H1 (cell line): ENCODE measurements around the gene SYNJ2.

ENCODE experiments used
- EGR1 ChIP-seq: IDR thresholded peaks from 2 replicates; pipeline ENCODE4 v1.6.1; 2011; ENCODE audit warnings: low read depth, low read length, borderline replicate concordance
- EZH2 ChIP-seq: fragments of 200-600 bp; sonication (generic); IDR thresholded peaks from 2 replicates; pipeline ENCODE4 v1.7.1; 2012; ENCODE audit warnings: low read depth, mild to moderate bottlenecking, moderate library complexity, low read length, inconsistent platforms; ENCODE audit not compliant: severe bottlenecking
- HDAC2 ChIP-seq, 2 experiments: fragments of 300-600 bp in 1 of 2; sonication (generic) in 1 of 2; IDR thresholded peaks; 2 replicates each; pipeline ENCODE4 v1.6.1; 2011 to 2012; ENCODE audit warnings: low read depth in 2 of 2, low read length in 2 of 2, mild to moderate bottlenecking in 2 of 2, moderate library complexity in 2 of 2, borderline replicate concordance in 1 of 2, inconsistent platforms in 1 of 2
- POLR2A ChIP-seq, 2 experiments: IDR thresholded peaks; 1 replicate in 1 of 2; 2 replicates in 1 of 2; pipeline ENCODE4 v1.6.1; 2011; ENCODE audit warnings: low read depth in 2 of 2, low read length in 2 of 2, mild to moderate bottlenecking in 2 of 2; ENCODE audit errors: control extremely low read depth in 1 of 2
- RAD21 ChIP-seq, 2 experiments: IDR thresholded peaks in 1 of 2; conservative IDR thresholded peaks in 1 of 2; 2 replicates each; pipeline ENCODE4 v1.6.1; 2011; ENCODE audit warnings: low read depth in 2 of 2, low read length in 2 of 2, improper control_type of control experiment in 1 of 2, inconsistent platforms in 1 of 2, mild to moderate bottlenecking in 1 of 2, moderate library complexity in 1 of 2
- RFX5 ChIP-seq: IDR thresholded peaks from 2 replicates; pipeline ENCODE4 v1.6.1; 2011; ENCODE audit warnings: low read depth, low read length, improper control_type of control experiment, borderline replicate concordance
- SIN3A ChIP-seq, 2 experiments: IDR thresholded peaks in 1 of 2; conservative IDR thresholded peaks in 1 of 2; 2 replicates each; pipeline ENCODE4 v1.6.1; 2011 to 2012; ENCODE audit warnings: low read length in 2 of 2, improper control_type of control experiment in 1 of 2, low read depth in 1 of 2, mild to moderate bottlenecking in 1 of 2
- SIX5 ChIP-seq: IDR thresholded peaks from 2 replicates; pipeline ENCODE4 v1.6.1; 2011; ENCODE audit warnings: mild to moderate bottlenecking, low read depth, low read length
- TAF1 ChIP-seq: IDR thresholded peaks from 2 replicates; pipeline ENCODE4 v1.6.1; 2011; ENCODE audit warnings: mild to moderate bottlenecking, low read depth, low read length
- TCF12 ChIP-seq: IDR thresholded peaks from 2 replicates; pipeline ENCODE4 v1.6.1; 2011; ENCODE audit warnings: low read depth, mild to moderate bottlenecking, low read length
- ZNF274 ChIP-seq: IDR thresholded peaks from 2 replicates; pipeline ENCODE4 v1.7.0; 2012; ENCODE audit warnings: low read length, borderline replicate concordance; ENCODE audit errors: extremely low read depth
- TF ChIP-seq, protein P1 (sequence below), 3 experiments: IDR thresholded peaks; 1 replicate in 2 of 3; 2 replicates in 1 of 3; pipeline versions ENCODE4 v1.5.1 to v1.6.1; 2011; ENCODE audit warnings: low read length in 3 of 3, mild to moderate bottlenecking in 3 of 3, inconsistent platforms in 2 of 3, low read depth in 1 of 3, moderate library complexity in 1 of 3; ENCODE audit not compliant: insufficient read depth in 1 of 3; ENCODE audit errors: control extremely low read depth in 1 of 3

DNA sequence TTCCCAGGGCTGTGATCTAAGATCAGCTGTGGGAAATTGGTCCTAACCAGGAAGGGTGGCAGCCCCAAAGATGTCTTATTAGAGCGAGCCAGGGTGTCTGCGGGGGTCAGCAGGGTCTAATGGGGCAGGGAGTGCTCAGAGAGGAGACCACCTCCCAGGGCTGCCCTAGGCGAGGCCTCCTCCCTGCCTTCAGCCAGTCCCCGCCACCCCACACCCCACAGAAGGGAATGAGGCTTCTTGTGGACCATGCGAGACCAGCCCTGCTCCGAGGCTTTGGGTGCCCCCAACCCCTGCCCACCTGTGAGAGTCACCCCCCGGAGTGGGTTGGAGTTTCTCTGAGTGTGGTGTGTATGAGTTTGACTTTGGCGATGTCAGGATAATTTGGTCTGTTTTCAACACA, 37.8 kb downstream of the SYNJ2 start:
- TF ChIP-seq, protein P1, sequence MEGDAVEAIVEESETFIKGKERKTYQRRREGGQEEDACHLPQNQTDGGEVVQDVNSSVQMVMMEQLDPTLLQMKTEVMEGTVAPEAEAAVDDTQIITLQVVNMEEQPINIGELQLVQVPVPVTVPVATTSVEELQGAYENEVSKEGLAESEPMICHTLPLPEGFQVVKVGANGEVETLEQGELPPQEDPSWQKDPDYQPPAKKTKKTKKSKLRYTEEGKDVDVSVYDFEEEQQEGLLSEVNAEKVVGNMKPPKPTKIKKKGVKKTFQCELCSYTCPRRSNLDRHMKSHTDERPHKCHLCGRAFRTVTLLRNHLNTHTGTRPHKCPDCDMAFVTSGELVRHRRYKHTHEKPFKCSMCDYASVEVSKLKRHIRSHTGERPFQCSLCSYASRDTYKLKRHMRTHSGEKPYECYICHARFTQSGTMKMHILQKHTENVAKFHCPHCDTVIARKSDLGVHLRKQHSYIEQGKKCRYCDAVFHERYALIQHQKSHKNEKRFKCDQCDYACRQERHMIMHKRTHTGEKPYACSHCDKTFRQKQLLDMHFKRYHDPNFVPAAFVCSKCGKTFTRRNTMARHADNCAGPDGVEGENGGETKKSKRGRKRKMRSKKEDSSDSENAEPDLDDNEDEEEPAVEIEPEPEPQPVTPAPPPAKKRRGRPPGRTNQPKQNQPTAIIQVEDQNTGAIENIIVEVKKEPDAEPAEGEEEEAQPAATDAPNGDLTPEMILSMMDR (IDR thresholded peaks at IDR 0.05; ENCODE audit: control extremely low read depth in 1 of 3, insufficient read depth in 1 of 3, low read depth in 1 of 3, low read length in 3 of 3), result no peak
- no peak for TF ChIP-seq EZH2
- no peak for TF ChIP-seq EGR1
- TF ChIP-seq ZNF274, result no peak
- no peak for TF ChIP-seq SIN3A (conservative IDR thresholded peaks at IDR 0.05 in 1 of 2, IDR thresholded peaks at IDR 0.05 in 1 of 2; ENCODE audit: low read depth in 1 of 2, low read length in 2 of 2)
- no peak for TF ChIP-seq SIX5
- TF ChIP-seq POLR2A (IDR thresholded peaks at IDR 0.05; ENCODE audit: control extremely low read depth in 1 of 2, low read depth in 2 of 2, low read length in 2 of 2), result no peak
- TF ChIP-seq RFX5, result no peak
- TF ChIP-seq RAD21 (IDR thresholded peaks at IDR 0.05 in 1 of 2, conservative IDR thresholded peaks at IDR 0.05 in 1 of 2; ENCODE audit: low read depth in 2 of 2, low read length in 2 of 2), result no peak
- TF ChIP-seq TAF1, result no peak
- TF ChIP-seq HDAC2 (IDR thresholded peaks at IDR 0.05; ENCODE audit: borderline replicate concordance in 1 of 2, low read depth in 2 of 2, low read length in 2 of 2), result no peak
- no peak for TF ChIP-seq TCF12
